ENCODE data around the gene MED12L.

Gene MED12L

DNA sequence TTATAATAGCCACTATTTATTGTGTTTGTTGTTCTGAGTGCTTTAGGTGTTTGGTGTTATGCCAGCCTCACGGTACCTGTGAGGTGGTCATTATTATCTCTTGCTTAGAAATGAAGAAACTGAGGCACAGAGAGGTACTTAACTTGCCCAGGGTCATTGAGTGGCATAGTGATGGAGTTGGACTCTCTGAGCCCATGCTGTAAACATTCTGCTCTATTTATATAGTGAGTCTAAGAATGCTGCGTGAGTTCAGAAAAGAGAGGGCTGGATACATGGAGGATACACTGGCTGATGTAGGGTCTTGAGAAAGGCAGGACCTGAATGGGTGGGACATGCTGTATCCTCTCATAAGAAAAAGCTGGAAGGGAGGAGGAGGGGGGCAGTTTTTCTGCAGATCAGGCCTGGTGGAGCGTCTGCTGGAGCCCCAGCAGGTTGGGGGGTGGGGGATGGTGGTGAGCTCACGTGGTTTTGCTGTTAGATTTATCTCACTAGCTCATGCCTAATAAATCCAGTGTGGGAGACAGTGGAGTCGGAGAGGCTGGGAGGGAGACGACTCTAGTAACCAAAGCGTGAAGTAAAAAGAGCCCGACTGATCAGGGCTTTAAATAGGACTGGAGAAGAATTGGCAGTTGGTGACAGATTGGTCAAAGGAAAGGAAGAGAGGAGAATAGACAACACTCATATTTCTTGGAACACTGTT, 16.0 kb downstream of the MED12L start:
- DNase-seq (ENCODE audit: extremely low read depth, low read depth): no peak
- TF ChIP-seq, protein P1, sequence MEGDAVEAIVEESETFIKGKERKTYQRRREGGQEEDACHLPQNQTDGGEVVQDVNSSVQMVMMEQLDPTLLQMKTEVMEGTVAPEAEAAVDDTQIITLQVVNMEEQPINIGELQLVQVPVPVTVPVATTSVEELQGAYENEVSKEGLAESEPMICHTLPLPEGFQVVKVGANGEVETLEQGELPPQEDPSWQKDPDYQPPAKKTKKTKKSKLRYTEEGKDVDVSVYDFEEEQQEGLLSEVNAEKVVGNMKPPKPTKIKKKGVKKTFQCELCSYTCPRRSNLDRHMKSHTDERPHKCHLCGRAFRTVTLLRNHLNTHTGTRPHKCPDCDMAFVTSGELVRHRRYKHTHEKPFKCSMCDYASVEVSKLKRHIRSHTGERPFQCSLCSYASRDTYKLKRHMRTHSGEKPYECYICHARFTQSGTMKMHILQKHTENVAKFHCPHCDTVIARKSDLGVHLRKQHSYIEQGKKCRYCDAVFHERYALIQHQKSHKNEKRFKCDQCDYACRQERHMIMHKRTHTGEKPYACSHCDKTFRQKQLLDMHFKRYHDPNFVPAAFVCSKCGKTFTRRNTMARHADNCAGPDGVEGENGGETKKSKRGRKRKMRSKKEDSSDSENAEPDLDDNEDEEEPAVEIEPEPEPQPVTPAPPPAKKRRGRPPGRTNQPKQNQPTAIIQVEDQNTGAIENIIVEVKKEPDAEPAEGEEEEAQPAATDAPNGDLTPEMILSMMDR (IDR thresholded peaks at IDR 0.05; ENCODE audit: low read depth, low read length, missing control alignments): no peak

DNA sequence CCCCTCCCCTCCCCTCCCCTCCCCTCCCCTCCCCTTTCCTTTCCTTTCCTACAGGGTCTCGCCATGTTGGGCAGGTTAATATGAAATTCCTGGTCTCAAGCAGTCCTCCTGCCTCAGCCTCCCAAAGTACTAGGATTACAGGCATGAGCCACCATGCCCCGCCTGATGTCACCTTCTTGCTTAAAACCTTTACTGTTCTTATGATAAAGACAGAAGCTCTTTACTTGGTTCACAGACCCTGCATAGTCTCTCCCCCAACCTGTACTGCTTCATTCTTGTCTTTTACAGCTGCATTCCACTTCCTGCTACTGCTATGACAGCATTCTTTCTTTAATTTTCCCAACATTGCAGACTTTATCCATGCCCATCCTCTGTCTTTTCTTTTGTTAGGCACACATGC, 20.8 kb downstream of the MED12L start:
- no peak overlapping the region for H3K4me3 ChIP-seq (replicated peaks; ENCODE audit: low read depth, low read length)
- TF ChIP-seq, protein P1 (IDR thresholded peaks at IDR 0.05; ENCODE audit: low read depth, low read length, missing control alignments): no peak
- no peak for DNase-seq (ENCODE audit: extremely low read depth, low read depth)

More for the DNA sequence above, 16.0 kb downstream of the MED12L start:
- H3K4me3 ChIP-seq (replicated peaks; ENCODE audit: low read depth, low read length): no peak overlapping the region

DNA sequence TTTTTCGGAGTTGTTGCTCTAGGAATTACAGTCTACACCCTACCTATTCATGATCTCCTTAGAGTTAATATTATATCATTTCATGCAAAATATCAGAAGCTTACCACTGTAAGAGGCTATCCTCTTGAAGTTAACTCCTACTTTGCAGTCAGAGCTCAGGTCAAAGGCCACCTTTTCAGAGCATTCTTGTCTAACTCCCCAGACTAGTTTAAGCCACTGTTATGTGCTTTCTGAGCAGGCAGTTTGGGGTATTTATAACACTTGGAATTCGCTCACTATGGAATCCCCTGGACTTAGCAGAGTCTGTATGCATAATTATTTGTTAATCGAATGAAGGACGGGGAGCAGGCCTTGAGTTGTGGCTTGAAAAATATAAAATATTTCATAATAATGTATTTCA, 21.7 kb downstream of the MED12L start:
- TF ChIP-seq, protein P1 (IDR thresholded peaks at IDR 0.05; ENCODE audit: low read depth, low read length, missing control alignments): no peak
- DNase-seq (ENCODE audit: extremely low read depth, low read depth): no peak
- H3K4me3 ChIP-seq (replicated peaks; ENCODE audit: low read depth, low read length): no peak overlapping the region

DNA sequence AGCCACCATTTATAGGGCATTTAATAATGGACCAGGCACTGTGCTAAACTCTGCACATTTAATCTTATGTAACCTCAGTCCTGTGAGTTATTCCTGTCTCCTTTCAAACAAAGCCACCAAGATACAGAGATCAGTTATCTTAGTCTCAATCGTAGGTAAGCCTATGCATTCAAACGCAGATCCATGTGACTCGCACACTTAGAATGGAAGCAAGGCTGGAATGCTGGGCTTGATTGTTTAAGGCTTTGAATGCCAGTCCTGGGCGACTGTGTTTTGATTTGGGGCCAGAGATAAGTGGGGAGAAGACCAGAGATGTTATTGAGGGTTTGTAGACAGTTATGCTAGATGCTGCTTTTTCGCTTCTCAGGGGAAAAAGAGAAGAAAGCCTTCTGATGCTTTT, 22.2 kb downstream of the MED12L start:
- TF ChIP-seq, protein P1 (IDR thresholded peaks at IDR 0.05; ENCODE audit: low read depth, low read length, missing control alignments): no peak
- DNase-seq (ENCODE audit: extremely low read depth, low read depth): no peak
- H3K4me3 ChIP-seq (replicated peaks; ENCODE audit: low read depth, low read length): no peak overlapping the region

DNA sequence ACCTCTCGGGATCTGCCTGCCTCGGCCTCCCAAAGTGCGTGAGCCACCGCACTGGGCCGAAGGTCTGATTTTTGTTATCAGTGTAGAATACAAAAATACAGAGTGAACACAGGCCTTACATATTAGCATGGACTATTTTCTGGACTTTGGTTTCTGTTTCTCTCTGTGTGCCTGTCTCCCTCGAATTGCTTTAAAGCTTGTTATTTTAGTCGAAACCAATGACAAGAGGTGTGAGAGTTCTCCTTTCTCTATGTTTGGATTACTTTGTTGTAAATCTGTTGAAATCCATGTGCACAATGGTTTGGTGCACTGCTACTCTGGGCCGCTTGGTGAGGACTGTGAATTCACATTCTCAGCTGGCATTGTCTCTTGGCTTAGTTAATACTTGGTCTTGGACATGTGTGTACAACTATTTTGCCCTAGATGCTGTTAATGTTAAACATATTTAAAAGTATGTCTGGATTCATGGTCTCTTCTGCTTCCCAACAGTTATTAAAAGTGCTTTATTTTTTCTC, 23.9 kb downstream of the MED12L start:
- no peak overlapping the region for H3K4me3 ChIP-seq (replicated peaks; ENCODE audit: low read depth, low read length)

DNA sequence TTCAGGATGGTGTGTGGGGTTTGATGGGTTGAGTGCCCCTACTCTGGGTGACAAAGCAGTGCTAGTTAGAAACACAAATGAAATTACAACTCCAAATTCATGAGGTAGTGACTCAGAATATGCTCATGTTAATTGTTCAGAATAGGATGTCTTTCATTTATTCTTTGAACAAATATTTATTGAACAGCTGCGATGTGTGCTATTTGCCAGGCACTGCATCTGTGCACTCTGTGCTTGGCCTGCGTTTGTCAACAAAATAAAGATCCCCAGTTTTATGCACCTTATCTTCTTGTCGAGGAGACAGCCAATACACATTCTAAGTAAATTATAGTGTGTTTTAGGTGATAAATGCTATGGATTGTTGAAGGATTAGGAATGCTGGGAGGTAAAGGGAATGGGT, 27.3 kb downstream of the MED12L start:
- DNase-seq (ENCODE audit: extremely low read depth, low read depth): no peak
- no peak overlapping the region for H3K4me3 ChIP-seq (replicated peaks; ENCODE audit: low read depth, low read length)
- TF ChIP-seq, protein P1 (IDR thresholded peaks at IDR 0.05; ENCODE audit: low read depth, low read length, missing control alignments): no peak

More for the DNA sequence above, 23.9 kb downstream of the MED12L start:
- DNase-seq (ENCODE audit: extremely low read depth, low read depth): no peak
- TF ChIP-seq, protein P1 (IDR thresholded peaks at IDR 0.05; ENCODE audit: low read depth, low read length, missing control alignments): no peak
